Endothelial cell of umbilical vein (primary cell): ENCODE measurements around the gene SRSF1. TPM values are rescaled to one million over a fixed set of nuclear protein-coding genes. Genes with fewer than 3 reads are reported as not detected.

Experiments used
- BruUV-seq: library from RNA; stranded (reverse); fragments of 400-500 nt; replicated peaks from 2 replicates; lab custom pipeline; 2021; lab: Mats Ljungman, UMichigan
- CTCF ChIA-PET: fragments of 300-600, 350-600 bp; sonication (Branson Sonifier 250); formaldehyde crosslinking; loops from one replicate; lab custom pipeline; 2021; ENCODE audit warnings: antibody characterized with exemption, inconsistent platforms; lab: Charles Lee
- POLR2A ChIA-PET: fragments of 300-600, 350-600 bp; sonication (Branson Sonifier 250); formaldehyde crosslinking; loops from one replicate; lab custom pipeline; 2021; ENCODE audit warnings: antibody characterized with exemption, inconsistent platforms; lab: Charles Lee
- DNase-seq: peaks from one replicate; pipeline ENCODE4 v3.0.0-alpha.2; 2011; ENCODE audit warnings: low read depth, low spot score
- FAIRE-seq: peaks from 2 replicates; lab custom pipeline; 2011; peaks lifted over from hg19 to GRCh38; lab: Jason Lieb, UNC
- H2AFZ ChIP-seq: 2 replicates; pipeline ENCODE4 v1.6.0; 2012; ENCODE audit warnings: low read depth, low read length, control low read depth, inconsistent platforms
- H3K27ac ChIP-seq: 2 replicates; pipeline ENCODE4 v1.5.1; 2011; ENCODE audit warnings: low read depth, mild to moderate bottlenecking, control low read depth, low read length, moderate library complexity; ENCODE audit not compliant: insufficient read depth
- H3K27me3 ChIP-seq, 2 experiments: 2 replicates each; pipeline versions ENCODE4 v1.6.0 to v1.6.1; 2011; ENCODE audit warnings: low read length in 2 of 2, mixed read lengths in 1 of 2; ENCODE audit not compliant: control insufficient read depth in 2 of 2, insufficient read depth in 2 of 2
- H3K36me3 ChIP-seq, 2 experiments: 2 replicates in 1 of 2; 3 replicates in 1 of 2; pipeline ENCODE4 v1.5.1; 2011; ENCODE audit warnings: low read length in 2 of 2, mild to moderate bottlenecking in 1 of 2, moderate library complexity in 1 of 2; ENCODE audit not compliant: control insufficient read depth in 2 of 2, insufficient read depth in 2 of 2; ENCODE audit errors: extremely low read depth in 1 of 2
- H3K4me1 ChIP-seq: 3 replicates; pipeline ENCODE4 v1.5.1; 2011; ENCODE audit warnings: mild to moderate bottlenecking, low read length; ENCODE audit not compliant: control insufficient read depth, insufficient read depth; ENCODE audit errors: extremely low read depth
- H3K4me2 ChIP-seq: 2 replicates; pipeline ENCODE4 v1.6.1; 2011; ENCODE audit warnings: low read length, control low read depth, mixed read lengths; ENCODE audit not compliant: insufficient read depth
- H3K4me3 ChIP-seq, 3 experiments: fragments of 200-600 bp in 1 of 3; sonication (generic), shearing (Covaris generic) in 1 of 3; replicated peaks in 1 of 3; 2 replicates each; pipeline ENCODE4 v1.5.1; 2011 to 2016; ENCODE audit warnings: control low read depth in 3 of 3, low read length in 3 of 3, mild to moderate bottlenecking in 2 of 3, inconsistent platforms in 1 of 3, low read depth in 1 of 3, moderate library complexity in 1 of 3; ENCODE audit not compliant: insufficient read depth in 1 of 3
- H3K79me2 ChIP-seq: 2 replicates; pipeline ENCODE4 v1.6.0; 2012; ENCODE audit warnings: low read length, inconsistent platforms; ENCODE audit not compliant: control insufficient read depth, insufficient read depth
- H3K9ac ChIP-seq: replicated peaks from 2 replicates; pipeline ENCODE3; 2011; ENCODE audit warnings: low read length, control low read depth; ENCODE audit not compliant: insufficient read depth; ENCODE audit errors: extremely low read depth
- H3K9me1 ChIP-seq: replicated peaks from 3 replicates; pipeline ENCODE4 v1.6.0; 2011; ENCODE audit warnings: mild to moderate bottlenecking, low read length; ENCODE audit not compliant: control insufficient read depth, insufficient read depth; ENCODE audit errors: extremely low read depth
- H3K9me3 ChIP-seq: replicated peaks from 2 replicates; pipeline ENCODE4 v1.5.1; 2012; ENCODE audit warnings: low read length, inconsistent platforms; ENCODE audit not compliant: control insufficient read depth, insufficient read depth
- H4K20me1 ChIP-seq: replicated peaks from 2 replicates; pipeline ENCODE3; 2011; ENCODE audit warnings: mild to moderate bottlenecking, low read length; ENCODE audit not compliant: control insufficient read depth, insufficient read depth; ENCODE audit errors: extremely low read depth
- CTCF ChIP-seq, 2 donors: IDR thresholded peaks; 1 replicate in 1 of 2; 2 replicates in 1 of 2; pipeline ENCODE4 v1.5.1; 2011; ENCODE audit warnings: low read length in 2 of 2, mild to moderate bottlenecking in 2 of 2, moderate library complexity in 2 of 2, control low read depth in 1 of 2, inconsistent platforms in 1 of 2, low read depth in 1 of 2; ENCODE audit not compliant: insufficient read depth in 1 of 2; ENCODE audit errors: extremely low read depth in 1 of 2
- EZH2 ChIP-seq: IDR thresholded peaks from 2 replicates; pipeline ENCODE4 v1.6.1; 2012; ENCODE audit warnings: borderline replicate concordance, low read depth, mild to moderate bottlenecking, moderate library complexity, low read length, inconsistent platforms; ENCODE audit not compliant: severe bottlenecking
- FOS ChIP-seq: IDR thresholded peaks from 2 replicates; pipeline ENCODE4 v1.6.1; 2011; ENCODE audit warnings: mild to moderate bottlenecking, low read length, moderate library complexity, borderline replicate concordance; ENCODE audit not compliant: insufficient read depth
- MYC ChIP-seq: IDR thresholded peaks from one replicate; pipeline ENCODE4 v1.6.1; 2011; ENCODE audit warnings: mild to moderate bottlenecking, low read depth, low read length
- POLR2A ChIP-seq: IDR thresholded peaks from 2 replicates; pipeline ENCODE4 v1.6.1; 2012; ENCODE audit warnings: low read depth, mild to moderate bottlenecking, control low read depth, low read length
- POLR2AphosphoS5 ChIP-seq: IDR thresholded peaks from 2 replicates; pipeline ENCODE4 v1.6.1; 2012; ENCODE audit warnings: low read depth, mild to moderate bottlenecking, control low read depth, low read length, moderate library complexity; ENCODE audit not compliant: insufficient read depth
- dilution Hi-C: fragments of 300-500 bp; cut with MboI; formaldehyde crosslinking; loops from one replicate; pipeline ENCODE4 v1.15.0; 2019; ENCODE audit warnings: low sequenced_read_pairs; ENCODE audit not compliant: extremely low pct_ligation_motif_present
- intact Hi-C: fragments of 100-400 bp; cut with micrococcal nuclease; formaldehyde crosslinking; loops from one replicate; pipeline ENCODE4 v1.10.0; 2022
- polyA plus RNA-seq, 4 experiments: library from polyadenylated mRNA; depleted of rRNA in 3 of 4; stranded (reverse) in 3 of 4; unstranded in 1 of 4; fragments of >200 nt; gene quantifications; 2 replicates each; pipeline versions ENCODE4 v1.2.1 to v1.2.3, GENCODE V29; 2011 to 2012; ENCODE audit warnings: missing spikeins in 1 of 4
- total RNA-seq: library from RNA; stranded (reverse); gene quantifications from 2 replicates; pipeline ENCODE4 v1.2.3, GENCODE V29; 2021
- TF ChIP-seq, protein P1 (sequence below): IDR thresholded peaks from 2 replicates; pipeline ENCODE4 v1.6.1; 2011; ENCODE audit not compliant: insufficient read depth, insufficient read length

The SRSF1 gene
- total and polyA plus RNA-seq, 2 donors (not counting 3 experiments of a cell fraction or from before 2014, with no cell fraction given): 133 to 316 TPM

DNA sequence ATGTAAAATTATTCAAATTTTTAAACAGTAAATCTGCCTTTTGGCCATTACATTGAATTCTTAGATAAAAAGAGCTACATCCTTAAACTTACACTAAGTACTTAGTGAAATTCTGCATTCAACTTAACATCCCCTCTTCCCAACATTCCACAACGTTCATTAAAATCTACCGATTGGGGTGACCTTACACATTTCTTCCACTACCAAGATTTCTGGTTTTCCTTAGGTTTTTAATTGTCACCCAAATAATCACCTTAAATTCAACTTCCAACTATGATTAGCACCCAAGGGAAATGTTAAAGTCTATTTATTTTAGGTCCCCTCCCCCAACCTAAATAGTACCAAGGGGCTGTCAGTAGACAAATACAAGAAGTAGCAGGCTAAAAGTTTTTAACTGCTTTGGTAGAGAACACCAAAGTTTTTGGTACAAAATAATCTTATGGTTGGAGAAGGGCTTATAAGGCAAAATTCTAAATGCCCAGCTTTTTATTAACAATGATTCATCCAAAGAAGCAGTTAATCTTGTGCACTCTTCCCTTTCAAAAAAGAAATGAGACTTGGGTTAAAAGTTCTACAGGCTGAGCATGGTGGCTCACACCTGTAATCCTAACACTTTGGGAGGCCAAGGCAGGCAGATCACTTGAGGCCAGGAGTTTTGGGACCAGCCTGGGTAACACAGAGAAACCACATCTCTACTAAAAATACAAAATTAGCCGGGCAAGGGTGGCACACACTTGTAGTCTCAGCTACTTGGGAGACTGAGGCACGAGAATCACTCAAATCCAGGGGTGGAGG lies 4.7 kb downstream of the SRSF1 start:
- intact Hi-C loops (no loop called here), dilution Hi-C loops (no loop called here)
- H3K4me3 ChIP-seq: no peak overlapping the region
- no peaks in the 10 kb centered on the region for H3K9me3 ChIP-seq
- FAIRE-seq: no peak
- peaks cover 6% of the 10 kb centered on the region for H4K20me1 ChIP-seq
- no peak overlapping the region for H2AFZ ChIP-seq
- no TSS peak for BruUV-seq
- ChIA-PET CTCF (interaction anchor here (1.0 to 15.8 kb wide), 5 partner anchors 111 to 759 kb away, joined by 3 to 584 read pairs (median 5); partner anchors contain the start of gene MRPS23), POLR2A (no interaction called here)
- H3K4me1 ChIP-seq: peaks cover 38% of the 10 kb centered on the region
- no peak overlapping the region for H3K27ac ChIP-seq
- no peaks in the 10 kb centered on the region for H3K27me3 ChIP-seq
- H3K79me2 ChIP-seq: peaks cover 58% of the 10 kb centered on the region
- TF ChIP-seq MYC (no peak), CTCF (IDR thresholded peaks at IDR 0.05; ENCODE audit: extremely low read depth in 1 of 2, insufficient read depth in 1 of 2, low read depth in 1 of 2, low read length in 2 of 2) (no peak), POLR2AphosphoS5 (no peak), FOS (no peak), POLR2A (no peak), EZH2 (no peak)
- TF ChIP-seq, protein P1, sequence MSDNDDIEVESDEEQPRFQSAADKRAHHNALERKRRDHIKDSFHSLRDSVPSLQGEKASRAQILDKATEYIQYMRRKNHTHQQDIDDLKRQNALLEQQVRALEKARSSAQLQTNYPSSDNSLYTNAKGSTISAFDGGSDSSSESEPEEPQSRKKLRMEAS: no peak
- no peak overlapping the region for H3K4me2 ChIP-seq
- DNase-seq: no peak
- H3K36me3 ChIP-seq: peaks cover 17 to 34% of the 10 kb centered on the region in 2 experiments
- H3K9ac ChIP-seq: no peak overlapping the region
- no peaks in the 10 kb centered on the region for H3K9me1 ChIP-seq
